OCI-LY3 (cell line): ENCODE measurements around the gene ZMIZ1.

ENCODE experiments used
- EZH2phosphoT487 ChIP-seq: fragments of 200-600 bp; shearing (Covaris generic); IDR thresholded peaks from 2 replicates; pipeline ENCODE4 v1.6.1; 2018; ENCODE audit warnings: antibody characterized with exemption, mixed run types, low read depth
- TF ChIP-seq, protein P1 (sequence below): fragments of 200-600, 300-600 bp; sonication (generic); IDR thresholded peaks from 2 replicates; pipeline ENCODE4 v1.5.1; 2014; ENCODE audit warnings: antibody characterized with exemption, low read length, low read depth

DNA sequence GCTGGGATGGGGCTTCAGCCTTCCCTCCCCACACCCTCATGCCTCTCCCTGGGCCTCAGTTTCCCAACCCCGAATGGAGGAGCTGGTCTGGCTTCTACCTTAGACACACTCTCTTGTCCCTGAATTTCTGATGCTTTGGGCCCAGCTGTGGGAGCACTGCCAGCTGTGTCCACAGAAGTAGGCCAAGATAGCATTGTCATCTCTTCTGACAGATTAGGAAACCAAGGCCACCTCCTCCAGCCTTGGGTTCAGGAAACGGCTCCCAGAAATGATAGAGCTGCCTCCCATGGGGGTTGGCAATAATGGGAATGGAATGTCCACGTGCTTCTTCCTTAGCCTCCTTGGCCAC lies 279.8 kb downstream of the ZMIZ1 start:
- TF ChIP-seq, protein P1, sequence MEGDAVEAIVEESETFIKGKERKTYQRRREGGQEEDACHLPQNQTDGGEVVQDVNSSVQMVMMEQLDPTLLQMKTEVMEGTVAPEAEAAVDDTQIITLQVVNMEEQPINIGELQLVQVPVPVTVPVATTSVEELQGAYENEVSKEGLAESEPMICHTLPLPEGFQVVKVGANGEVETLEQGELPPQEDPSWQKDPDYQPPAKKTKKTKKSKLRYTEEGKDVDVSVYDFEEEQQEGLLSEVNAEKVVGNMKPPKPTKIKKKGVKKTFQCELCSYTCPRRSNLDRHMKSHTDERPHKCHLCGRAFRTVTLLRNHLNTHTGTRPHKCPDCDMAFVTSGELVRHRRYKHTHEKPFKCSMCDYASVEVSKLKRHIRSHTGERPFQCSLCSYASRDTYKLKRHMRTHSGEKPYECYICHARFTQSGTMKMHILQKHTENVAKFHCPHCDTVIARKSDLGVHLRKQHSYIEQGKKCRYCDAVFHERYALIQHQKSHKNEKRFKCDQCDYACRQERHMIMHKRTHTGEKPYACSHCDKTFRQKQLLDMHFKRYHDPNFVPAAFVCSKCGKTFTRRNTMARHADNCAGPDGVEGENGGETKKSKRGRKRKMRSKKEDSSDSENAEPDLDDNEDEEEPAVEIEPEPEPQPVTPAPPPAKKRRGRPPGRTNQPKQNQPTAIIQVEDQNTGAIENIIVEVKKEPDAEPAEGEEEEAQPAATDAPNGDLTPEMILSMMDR, result no peak
- TF ChIP-seq EZH2phosphoT487, result no peak
